HCT116 (cell line): ENCODE measurements around the gene TTLL7. TPM values are rescaled to one million over a fixed set of nuclear protein-coding genes. Genes with fewer than 3 reads are reported as not detected.

Experiments
- ATAC-seq: fragments of 200-7000 bp; cut with Tn5 transposase; 2 replicates; pipeline ENCODE4 v1.9.1; 2020; ENCODE audit warnings: mild to moderate bottlenecking, moderate library complexity
- BruUV-seq: library from RNA; stranded (reverse); fragments of 400-500 nt; replicated peaks from 2 replicates; lab custom pipeline; 2021; lab: Mats Ljungman, UMichigan
- CTCF ChIA-PET: fragments of 300-600 bp; sonication (Branson Sonifier 250); formaldehyde crosslinking; loops from one replicate; lab custom pipeline; 2021; ENCODE audit warnings: antibody characterized with exemption; lab: Charles Lee
- POLR2A ChIA-PET: fragments of 300-600, 350-600 bp; sonication (Branson Sonifier 250); formaldehyde crosslinking; loops from one replicate; lab custom pipeline; 2021; ENCODE audit warnings: antibody characterized with exemption; lab: Charles Lee
- RAD21 ChIA-PET, 2 experiments: fragments of 300-600 bp; sonication (Branson Sonifier 250); formaldehyde crosslinking; loops; one replicate each; lab custom pipeline; 2023; ENCODE audit warnings: low total read pairs in 2 of 2; ENCODE audit not compliant: uncharacterized antibody in 2 of 2, unreplicated experiment in 2 of 2, low non-redundant PET in 1 of 2; lab: Charles Lee
- DNase-seq: peaks from one replicate; pipeline ENCODE4 v3.0.0-alpha.2; 2010; ENCODE audit warnings: low read depth, low spot score
- H2AFZ ChIP-seq: fragments of 200-600 bp; shearing (Covaris generic), sonication (generic); 2 replicates; pipeline ENCODE4 v1.6.1; 2017; ENCODE audit warnings: low read depth, mixed run types, mixed read lengths, antibody characterized with exemption, low read length; ENCODE audit not compliant: poor library complexity, severe bottlenecking
- H3K27ac ChIP-seq: 2 replicates; pipeline ENCODE4 v1.5.1; 2012; ENCODE audit warnings: low read depth, low read length
- H3K27me3 ChIP-seq: fragments of 200-600 bp; sonication (generic); 2 replicates; pipeline ENCODE4 v1.6.1; 2016; ENCODE audit warnings: mixed run types, low read length, mixed read lengths; ENCODE audit not compliant: insufficient read depth
- H3K36me3 ChIP-seq, 2 experiments: fragments of 200-500 bp in 1 of 2; fragments of 200-600 bp in 1 of 2; sonication (Bioruptor generic) in 1 of 2; sonication (generic) in 1 of 2; 2 replicates each; pipeline versions ENCODE4 v1.5.1 to v1.6.1; 2014 to 2016; ENCODE audit warnings: low read length in 2 of 2, inconsistent platforms in 1 of 2, mixed read lengths in 1 of 2, mixed run types in 1 of 2; ENCODE audit not compliant: insufficient read depth in 2 of 2, control insufficient read depth in 1 of 2
- H3K4me1 ChIP-seq, 2 experiments: fragments of 200-600 bp in 1 of 2; sonication (generic) in 1 of 2; 2 replicates each; pipeline versions ENCODE4 v1.5.1 to v1.6.1; 2012 to 2017; ENCODE audit warnings: low read length in 2 of 2, inconsistent platforms in 1 of 2, mild to moderate bottlenecking in 1 of 2, mixed read lengths in 1 of 2, mixed run types in 1 of 2, moderate library complexity in 1 of 2; ENCODE audit not compliant: insufficient read depth in 2 of 2, control insufficient read depth in 1 of 2
- H3K4me2 ChIP-seq: fragments of 200-600 bp; sonication (generic); 2 replicates; pipeline ENCODE4 v1.6.1; 2017; ENCODE audit warnings: mixed run types, low read length, mixed read lengths
- H3K4me3 ChIP-seq, 2 experiments: fragments of 200-600 bp in 1 of 2; sonication (generic) in 1 of 2; replicated peaks in 1 of 2; 2 replicates each; pipeline ENCODE4 v1.5.1; 2011 to 2016; ENCODE audit warnings: low read length in 2 of 2, control low read depth in 1 of 2, low read depth in 1 of 2, mild to moderate bottlenecking in 1 of 2, mixed read lengths in 1 of 2, mixed run types in 1 of 2
- H3K79me2 ChIP-seq: fragments of 200-600 bp; sonication (generic); 2 replicates; pipeline ENCODE4 v1.6.1; 2017; ENCODE audit warnings: mild to moderate bottlenecking, mixed run types, low read length, moderate library complexity, mixed read lengths; ENCODE audit not compliant: insufficient read depth
- H3K9ac ChIP-seq: fragments of 200-600 bp; sonication (generic); 2 replicates; pipeline ENCODE4 v1.6.1; 2016; ENCODE audit warnings: low read length, mixed read lengths
- H3K9me2 ChIP-seq: fragments of 200-600 bp; sonication (generic), shearing (Covaris generic); 2 replicates; pipeline ENCODE4 v1.6.1; 2017; ENCODE audit warnings: mixed run types, mild to moderate bottlenecking, moderate library complexity; ENCODE audit not compliant: insufficient read depth
- H3K9me3 ChIP-seq, 2 experiments: fragments of 200-500 bp in 1 of 2; fragments of 200-600 bp in 1 of 2; sonication (Bioruptor generic) in 1 of 2; sonication (generic) in 1 of 2; 2 replicates each; pipeline ENCODE4 v1.6.1; 2014 to 2017; ENCODE audit warnings: low read length in 2 of 2, mixed read lengths in 2 of 2, inconsistent platforms in 1 of 2, low read depth in 1 of 2, mild to moderate bottlenecking in 1 of 2, mixed run types in 1 of 2, moderate library complexity in 1 of 2; ENCODE audit not compliant: control insufficient read depth in 1 of 2, insufficient read depth in 1 of 2
- H4K20me1 ChIP-seq: fragments of 200-600 bp; sonication (generic), shearing (Covaris generic); 2 replicates; pipeline ENCODE4 v1.6.1; 2017; ENCODE audit warnings: mixed run types, mild to moderate bottlenecking, moderate library complexity; ENCODE audit not compliant: insufficient read depth
- CEBPB ChIP-seq: IDR thresholded peaks from 2 replicates; pipeline ENCODE4 v1.6.1; 2012; ENCODE audit warnings: low read depth
- CTCF ChIP-seq, 3 experiments: fragments of 200-600 bp in 1 of 3; sonication (generic) in 1 of 3; IDR thresholded peaks in 2 of 3; conservative IDR thresholded peaks in 1 of 3; 2 replicates each; pipeline ENCODE4 v1.5.1; 2012 to 2017; ENCODE audit warnings: low read depth in 2 of 3, low read length in 2 of 3, antibody characterized with exemption in 1 of 3, borderline replicate concordance in 1 of 3, control low read depth in 1 of 3, mild to moderate bottlenecking in 1 of 3, mixed read lengths in 1 of 3, mixed run types in 1 of 3, moderate library complexity in 1 of 3; ENCODE audit not compliant: insufficient read depth in 1 of 3
- EZH2 ChIP-seq: fragments of 200-600 bp; sonication (generic); IDR thresholded peaks from 2 replicates; pipeline ENCODE4 v1.6.1; 2017; ENCODE audit warnings: antibody characterized with exemption, mixed run types
- EZH2phosphoT487 ChIP-seq: fragments of 200-600 bp; IDR thresholded peaks from 2 replicates; pipeline ENCODE4 v1.6.1; 2018; ENCODE audit warnings: antibody characterized with exemption, borderline replicate concordance
- JUND ChIP-seq: IDR thresholded peaks from 2 replicates; pipeline ENCODE4 v1.6.1; 2012
- POLR2AphosphoS5 ChIP-seq: IDR thresholded peaks from 2 replicates; pipeline ENCODE4 v1.6.1; 2011; ENCODE audit warnings: mild to moderate bottlenecking, low read depth, low read length, moderate library complexity
- RAD21 ChIP-seq: IDR thresholded peaks from 2 replicates; pipeline ENCODE4 v1.6.1; 2012; ENCODE audit warnings: low read depth, mild to moderate bottlenecking
- YY1 ChIP-seq: IDR thresholded peaks from 2 replicates; pipeline ENCODE4 v1.6.1; 2011; ENCODE audit warnings: low read length, low read depth, moderate library complexity, mild to moderate bottlenecking; ENCODE audit not compliant: insufficient replicate concordance; ENCODE audit errors: extremely low read depth
- ZFX ChIP-seq: fragments of 450-650 bp; IDR thresholded peaks from 2 replicates; pipeline ENCODE4 v1.6.1; 2017
- intact Hi-C: fragments of 100-400 bp; cut with micrococcal nuclease; formaldehyde crosslinking; loops from 2 replicates; pipeline ENCODE4 v1.10.0; 2022
- total RNA-seq: library from RNA; stranded (reverse); gene quantifications from one replicate; pipeline ENCODE4 v1.2.1, GENCODE V29; 2021; ENCODE audit not compliant: unreplicated experiment
- TF ChIP-seq, protein P1 (sequence below): IDR thresholded peaks from 2 replicates; pipeline ENCODE4 v1.6.1; 2012
- TF ChIP-seq, protein P2 (sequence below): IDR thresholded peaks from 2 replicates; pipeline ENCODE4 v1.6.1; 2011; ENCODE audit warnings: mild to moderate bottlenecking, low read length, moderate library complexity; ENCODE audit not compliant: insufficient replicate concordance; ENCODE audit errors: extremely low read depth
- TF ChIP-seq, protein P3 (sequence below): IDR thresholded peaks from 2 replicates; pipeline ENCODE4 v1.6.1; 2012; ENCODE audit warnings: low read depth

Gene TTLL7
- total RNA-seq, 1 experiment from 2014 or later = 21.2 TPM

DNA sequence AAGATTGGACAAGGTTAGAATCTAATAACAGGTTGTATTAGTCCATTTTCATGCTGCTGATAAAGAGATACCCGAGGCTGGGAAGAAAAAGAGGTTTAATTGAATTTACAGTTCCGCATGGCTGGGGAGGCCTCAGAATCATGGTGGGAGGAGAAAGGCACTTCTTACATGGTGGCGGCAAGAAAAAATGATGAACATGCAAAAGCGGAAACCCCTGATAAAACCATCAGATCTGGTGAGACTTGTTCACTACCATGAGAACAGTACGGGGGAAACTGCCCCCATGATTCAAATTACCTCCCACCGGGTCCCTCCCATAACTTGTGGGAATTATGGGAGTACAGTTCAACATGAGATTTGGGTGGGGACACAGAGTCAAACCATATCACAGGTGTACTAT is 22.9 kb upstream of the TTLL7 start:
- CTCF ChIA-PET = no interaction called here
- no peaks in the 10 kb centered on the region for H3K9me2 ChIP-seq
- H3K4me3 ChIP-seq = no peak overlapping the region
- intact Hi-C loops = loop anchor here (5.0 kb wide), 1 partner anchor 40 kb away; no protein-coding TSS in a partner anchor
- H3K9ac ChIP-seq = no peak overlapping the region
- H3K4me1 ChIP-seq = peaks cover 3 to 7% of the 10 kb centered on the region in 2 experiments; a peak in 2 of 4 replicates
- RAD21 ChIA-PET = no interaction called here
- DNase-seq (no peak), ATAC-seq (no peak)
- no peak overlapping the region for H2AFZ ChIP-seq
- H3K27me3 ChIP-seq = no peaks in the 10 kb centered on the region
- H4K20me1 ChIP-seq = no peaks in the 10 kb centered on the region
- H3K36me3 ChIP-seq = no peaks in the 10 kb centered on the region
- no peak overlapping the region for H3K4me2 ChIP-seq
- no peak for TF ChIP-seq POLR2AphosphoS5
- no peaks in the 10 kb centered on the region for H3K79me2 ChIP-seq
- BruUV-seq = no TSS peak
- POLR2A ChIA-PET = no interaction called here
- H3K9me3 ChIP-seq = no peaks in the 10 kb centered on the region
- no peak overlapping the region for H3K27ac ChIP-seq

- ChIA-PET CTCF (no interaction called here), POLR2A (no interaction called here), RAD21 (no interaction called here)
- Histone ChIP-seq H3K4me1 (peaks cover 3 to 7% of the 10 kb centered on the region in 2 experiments; a peak in 2 of 4 replicates), H3K36me3 (no peaks in the 10 kb centered on the region), H3K79me2 (no peaks in the 10 kb centered on the region), H2AFZ (peak overlapping the region; percentile 20), H3K4me3 (no peak overlapping the region), H3K9me2 (no peaks in the 10 kb centered on the region), H3K9ac (no peak overlapping the region), H3K4me2 (no peak overlapping the region), H3K9me3 (no peaks in the 10 kb centered on the region), H3K27ac (no peak overlapping the region), H3K27me3 (no peaks in the 10 kb centered on the region), H4K20me1 (no peaks in the 10 kb centered on the region)
- DNase-seq (no peak), ATAC-seq (no peak)
- BruUV-seq = no TSS peak
- intact Hi-C loops = loop anchor here (5.0 kb wide), 1 partner anchor 42 kb away; no protein-coding TSS in a partner anchor
- TF ChIP-seq RAD21 = no peak
- no peak for TF ChIP-seq POLR2AphosphoS5
- no peak for TF ChIP-seq ZFX
- TF ChIP-seq EZH2phosphoT487 = no peak
- TF ChIP-seq CTCF (IDR thresholded peaks at IDR 0.05 in 2 of 3, conservative IDR thresholded peaks at IDR 0.05 in 1 of 3; ENCODE audit: borderline replicate concordance in 1 of 3, insufficient read depth in 1 of 3, low read depth in 2 of 3, low read length in 2 of 3) = no peak
- TF ChIP-seq, protein P1, sequence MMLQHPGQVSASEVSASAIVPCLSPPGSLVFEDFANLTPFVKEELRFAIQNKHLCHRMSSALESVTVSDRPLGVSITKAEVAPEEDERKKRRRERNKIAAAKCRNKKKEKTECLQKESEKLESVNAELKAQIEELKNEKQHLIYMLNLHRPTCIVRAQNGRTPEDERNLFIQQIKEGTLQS = no peak
- TF ChIP-seq JUND = no peak
- TF ChIP-seq YY1 = no peak
- TF ChIP-seq EZH2 = no peak
- TF ChIP-seq, protein P2, sequence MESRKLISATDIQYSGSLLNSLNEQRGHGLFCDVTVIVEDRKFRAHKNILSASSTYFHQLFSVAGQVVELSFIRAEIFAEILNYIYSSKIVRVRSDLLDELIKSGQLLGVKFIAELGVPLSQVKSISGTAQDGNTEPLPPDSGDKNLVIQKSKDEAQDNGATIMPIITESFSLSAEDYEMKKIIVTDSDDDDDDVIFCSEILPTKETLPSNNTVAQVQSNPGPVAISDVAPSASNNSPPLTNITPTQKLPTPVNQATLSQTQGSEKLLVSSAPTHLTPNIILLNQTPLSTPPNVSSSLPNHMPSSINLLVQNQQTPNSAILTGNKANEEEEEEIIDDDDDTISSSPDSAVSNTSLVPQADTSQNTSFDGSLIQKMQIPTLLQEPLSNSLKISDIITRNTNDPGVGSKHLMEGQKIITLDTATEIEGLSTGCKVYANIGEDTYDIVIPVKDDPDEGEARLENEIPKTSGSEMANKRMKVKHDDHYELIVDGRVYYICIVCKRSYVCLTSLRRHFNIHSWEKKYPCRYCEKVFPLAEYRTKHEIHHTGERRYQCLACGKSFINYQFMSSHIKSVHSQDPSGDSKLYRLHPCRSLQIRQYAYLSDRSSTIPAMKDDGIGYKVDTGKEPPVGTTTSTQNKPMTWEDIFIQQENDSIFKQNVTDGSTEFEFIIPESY = no peak
- no peak for TF ChIP-seq CEBPB
- TF ChIP-seq, protein P3, sequence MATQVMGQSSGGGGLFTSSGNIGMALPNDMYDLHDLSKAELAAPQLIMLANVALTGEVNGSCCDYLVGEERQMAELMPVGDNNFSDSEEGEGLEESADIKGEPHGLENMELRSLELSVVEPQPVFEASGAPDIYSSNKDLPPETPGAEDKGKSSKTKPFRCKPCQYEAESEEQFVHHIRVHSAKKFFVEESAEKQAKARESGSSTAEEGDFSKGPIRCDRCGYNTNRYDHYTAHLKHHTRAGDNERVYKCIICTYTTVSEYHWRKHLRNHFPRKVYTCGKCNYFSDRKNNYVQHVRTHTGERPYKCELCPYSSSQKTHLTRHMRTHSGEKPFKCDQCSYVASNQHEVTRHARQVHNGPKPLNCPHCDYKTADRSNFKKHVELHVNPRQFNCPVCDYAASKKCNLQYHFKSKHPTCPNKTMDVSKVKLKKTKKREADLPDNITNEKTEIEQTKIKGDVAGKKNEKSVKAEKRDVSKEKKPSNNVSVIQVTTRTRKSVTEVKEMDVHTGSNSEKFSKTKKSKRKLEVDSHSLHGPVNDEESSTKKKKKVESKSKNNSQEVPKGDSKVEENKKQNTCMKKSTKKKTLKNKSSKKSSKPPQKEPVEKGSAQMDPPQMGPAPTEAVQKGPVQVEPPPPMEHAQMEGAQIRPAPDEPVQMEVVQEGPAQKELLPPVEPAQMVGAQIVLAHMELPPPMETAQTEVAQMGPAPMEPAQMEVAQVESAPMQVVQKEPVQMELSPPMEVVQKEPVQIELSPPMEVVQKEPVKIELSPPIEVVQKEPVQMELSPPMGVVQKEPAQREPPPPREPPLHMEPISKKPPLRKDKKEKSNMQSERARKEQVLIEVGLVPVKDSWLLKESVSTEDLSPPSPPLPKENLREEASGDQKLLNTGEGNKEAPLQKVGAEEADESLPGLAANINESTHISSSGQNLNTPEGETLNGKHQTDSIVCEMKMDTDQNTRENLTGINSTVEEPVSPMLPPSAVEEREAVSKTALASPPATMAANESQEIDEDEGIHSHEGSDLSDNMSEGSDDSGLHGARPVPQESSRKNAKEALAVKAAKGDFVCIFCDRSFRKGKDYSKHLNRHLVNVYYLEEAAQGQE = no peak
These were observed 21.2 kb upstream of the TTLL7 start for GRCh38 chr1:84020151-84020550.
